GM19240 (cell line): ENCODE results near the gene TMEM179.
"Not testable (repeated sequence)": the region's sequence is repeated elsewhere in the genome, so short reads cannot be mapped to it uniquely, and the experiment has no call there.

Experiments used
- DNase-seq: peaks from one replicate; pipeline ENCODE4 v3.0.0; 2011; ENCODE audit warnings: low spot score; ENCODE audit not compliant: insufficient read length

The TMEM179 gene

GRCh38 chr14:104604458-104605449 lies at the start of gene TMEM179:
TMEM179 (minus strand) TSS chr14:104604772; CDS start chr14:104604741, 31 bp downstream.
- DNase-seq, result no peak

- no peak for DNase-seq
These were observed 49.5 kb upstream of the TMEM179 start for GRCh38 chr14:104654119-104654518.

GRCh38 chr14:104653130-104653920 lies 48.8 kb upstream of the TMEM179 start:
- DNase-seq, result not testable (repeated sequence)

- DNase-seq, result no peak
These were observed 47.8 kb upstream of the TMEM179 start for GRCh38 chr14:104652386-104652785.

- DNase-seq, result no peak
These were observed 47.3 kb upstream of the TMEM179 start for GRCh38 chr14:104651876-104652260.

- DNase-seq, result no peak
These were observed 46.7 kb upstream of the TMEM179 start for GRCh38 chr14:104650981-104651875.

GRCh38 chr14:104650057-104650980 lies 45.7 kb upstream of the TMEM179 start:
- peak; percentile 76 for DNase-seq

GRCh38 chr14:104647467-104648043 lies 43.0 kb upstream of the TMEM179 start:
- no peak for DNase-seq

GRCh38 chr14:104644656-104645378 lies 40.2 kb upstream of the TMEM179 start:
- no peak for DNase-seq

- DNase-seq, result no peak
These were observed 39.6 kb upstream of the TMEM179 start for GRCh38 chr14:104644091-104644635.

- no peak for DNase-seq
These were observed 38.7 kb upstream of the TMEM179 start for GRCh38 chr14:104643306-104643705.

GRCh38 chr14:104642540-104642868 lies 37.9 kb upstream of the TMEM179 start:
- no peak for DNase-seq

GRCh38 chr14:104641753-104642539 lies 37.4 kb upstream of the TMEM179 start:
- no peak for DNase-seq

- no peak for DNase-seq
These were observed 36.1 kb upstream of the TMEM179 start for GRCh38 chr14:104640681-104641080.

GRCh38 chr14:104639885-104640548 lies 35.4 kb upstream of the TMEM179 start:
- peak; percentile 77 for DNase-seq

- DNase-seq, result no peak
These were observed 34.9 kb upstream of the TMEM179 start for GRCh38 chr14:104639471-104639870.

GRCh38 chr14:104638927-104639450 lies 34.4 kb upstream of the TMEM179 start:
- DNase-seq, result no peak
